ENCODE data around the gene DLG1. TPM values are rescaled to one million over a fixed set of nuclear protein-coding genes. Genes with fewer than 3 reads are reported as not detected.
"Not testable (repeated sequence)": the region's sequence is repeated elsewhere in the genome, so short reads cannot be mapped to it uniquely, and the experiment has no call there.

DLG1 gene
- total RNA-seq, 1 experiment from 2014 or later: 121 TPM

DNA sequence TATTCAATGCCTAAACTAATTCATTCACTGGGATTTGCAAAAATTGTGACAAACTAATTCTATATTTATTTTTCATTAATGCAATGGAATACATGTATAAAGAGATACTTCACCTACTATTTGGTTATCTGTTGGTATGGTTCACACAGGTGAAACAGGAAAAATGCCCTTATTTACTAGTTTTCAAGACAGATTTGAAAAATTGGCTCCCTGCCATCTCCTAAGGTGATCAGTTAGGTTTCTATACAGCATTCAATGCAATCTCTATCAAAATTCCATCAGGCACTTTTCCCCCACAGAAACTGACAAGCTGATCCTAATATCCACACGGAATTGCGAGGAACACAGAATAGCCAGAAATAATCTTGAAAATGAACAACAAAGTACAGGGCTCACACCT is 101.1 kb downstream of the DLG1 start:
- no TSS peak for BruUV-seq (replicated peaks)
- Mint-ChIP-seq H3K4me1 (ENCODE audit: insufficient read depth, unreplicated experiment) (peaks cover 9% of the 10 kb centered on the region), H3K4me3 (ENCODE audit: unreplicated experiment) (no peak overlapping the region), H3K9me3 (ENCODE audit: unreplicated experiment) (no peaks in the 10 kb centered on the region), H3K36me3 (ENCODE audit: insufficient read depth, unreplicated experiment) (peaks cover 10% of the 10 kb centered on the region), H3K27ac (ENCODE audit: low read depth, unreplicated experiment) (no peak overlapping the region), H3K27me3 (ENCODE audit: insufficient read depth, unreplicated experiment) (no peaks in the 10 kb centered on the region)
- TF ChIP-seq, protein P1, sequence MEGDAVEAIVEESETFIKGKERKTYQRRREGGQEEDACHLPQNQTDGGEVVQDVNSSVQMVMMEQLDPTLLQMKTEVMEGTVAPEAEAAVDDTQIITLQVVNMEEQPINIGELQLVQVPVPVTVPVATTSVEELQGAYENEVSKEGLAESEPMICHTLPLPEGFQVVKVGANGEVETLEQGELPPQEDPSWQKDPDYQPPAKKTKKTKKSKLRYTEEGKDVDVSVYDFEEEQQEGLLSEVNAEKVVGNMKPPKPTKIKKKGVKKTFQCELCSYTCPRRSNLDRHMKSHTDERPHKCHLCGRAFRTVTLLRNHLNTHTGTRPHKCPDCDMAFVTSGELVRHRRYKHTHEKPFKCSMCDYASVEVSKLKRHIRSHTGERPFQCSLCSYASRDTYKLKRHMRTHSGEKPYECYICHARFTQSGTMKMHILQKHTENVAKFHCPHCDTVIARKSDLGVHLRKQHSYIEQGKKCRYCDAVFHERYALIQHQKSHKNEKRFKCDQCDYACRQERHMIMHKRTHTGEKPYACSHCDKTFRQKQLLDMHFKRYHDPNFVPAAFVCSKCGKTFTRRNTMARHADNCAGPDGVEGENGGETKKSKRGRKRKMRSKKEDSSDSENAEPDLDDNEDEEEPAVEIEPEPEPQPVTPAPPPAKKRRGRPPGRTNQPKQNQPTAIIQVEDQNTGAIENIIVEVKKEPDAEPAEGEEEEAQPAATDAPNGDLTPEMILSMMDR (IDR thresholded peaks at IDR 0.05; ENCODE audit: unreplicated experiment): no peak
- ChIA-PET POLR2A (no interaction called here), CTCF (no interaction called here)
- peak; percentile 9 for DNase-seq (ENCODE audit: unreplicated experiment)
- intact Hi-C loops (cut with micrococcal nuclease): no loop called here

DNA sequence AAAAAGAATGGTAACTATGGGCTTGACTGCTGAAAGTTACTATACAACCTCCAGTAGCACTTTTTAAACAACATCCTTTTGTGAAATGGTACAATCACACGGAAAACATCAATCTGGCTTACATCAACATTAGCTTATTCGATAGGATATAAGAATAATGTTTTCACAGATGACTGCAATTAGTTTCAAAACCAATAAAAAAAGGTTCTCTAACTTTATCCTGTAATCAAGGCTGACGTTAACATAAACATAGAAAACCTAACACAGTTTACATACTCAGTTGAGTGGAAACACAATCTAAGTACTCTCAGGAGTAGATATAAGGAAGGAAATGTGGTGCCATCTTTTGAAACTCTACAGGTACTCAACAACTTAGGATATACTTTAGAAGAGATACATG is 102.2 kb downstream of the DLG1 start:
- intact Hi-C loops (cut with micrococcal nuclease): no loop called here
- no peaks in the 10 kb centered on the region for H3K27me3 Mint-ChIP-seq (ENCODE audit: insufficient read depth, unreplicated experiment)
- BruUV-seq (replicated peaks): no TSS peak
- TF ChIP-seq, protein P1 (IDR thresholded peaks at IDR 0.05; ENCODE audit: unreplicated experiment): no peak
- H3K4me1 Mint-ChIP-seq (ENCODE audit: insufficient read depth, unreplicated experiment): peaks cover 5% of the 10 kb centered on the region
- peaks cover 10% of the 10 kb centered on the region for H3K36me3 Mint-ChIP-seq (ENCODE audit: insufficient read depth, unreplicated experiment)
- H3K4me3 Mint-ChIP-seq (ENCODE audit: unreplicated experiment): no peak overlapping the region
- H3K27ac Mint-ChIP-seq (ENCODE audit: low read depth, unreplicated experiment): no peak overlapping the region
- ChIA-PET POLR2A (interaction anchor here (0.7 kb wide), 1 partner anchor 56 kb away, joined by 3 read pairs; no protein-coding TSS in a partner anchor), CTCF (interaction anchor here (1.3 to 1.7 kb wide), 2 partner anchors 9 to 67 kb away, joined by 4 to 10 read pairs; no protein-coding TSS in a partner anchor)
- H3K9me3 Mint-ChIP-seq (ENCODE audit: unreplicated experiment): no peaks in the 10 kb centered on the region
- no peak for DNase-seq (ENCODE audit: unreplicated experiment)

DNA sequence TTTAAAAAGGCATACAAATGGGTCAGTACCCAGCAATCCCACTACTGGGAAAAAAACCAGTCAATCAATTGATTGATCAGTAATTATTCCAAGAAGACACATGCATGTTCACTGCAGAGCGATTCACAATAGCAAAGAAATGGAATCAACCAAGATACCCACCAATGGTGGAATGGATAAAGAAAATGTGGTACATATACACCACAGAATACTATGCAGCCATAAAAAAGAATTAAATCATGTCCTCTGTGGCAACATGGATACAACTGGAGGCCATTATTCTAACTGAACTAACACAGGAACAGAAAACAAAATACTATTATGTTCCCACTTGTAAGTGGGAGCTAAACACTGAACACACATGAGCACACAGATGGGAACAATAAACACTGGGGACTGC is 103.1 kb downstream of the DLG1 start:
- H3K36me3 Mint-ChIP-seq (ENCODE audit: insufficient read depth, unreplicated experiment): peaks cover 10% of the 10 kb centered on the region
- no peak overlapping the region for H3K27ac Mint-ChIP-seq (ENCODE audit: low read depth, unreplicated experiment)
- POLR2A ChIA-PET: interaction anchor here (0.7 kb wide), 2 partner anchors 56 to 310 kb away, joined by 3 to 4 read pairs; no protein-coding TSS in a partner anchor
- no peak overlapping the region for H3K4me3 Mint-ChIP-seq (ENCODE audit: unreplicated experiment)
- CTCF ChIA-PET: interaction anchor here (0.7 to 1.7 kb wide), 3 partner anchors 8 to 66 kb away, joined by 3 to 10 read pairs (median 4); no protein-coding TSS in a partner anchor
- intact Hi-C loops (cut with micrococcal nuclease): no loop called here
- no peak for DNase-seq (ENCODE audit: unreplicated experiment)
- no peaks in the 10 kb centered on the region for H3K9me3 Mint-ChIP-seq (ENCODE audit: unreplicated experiment)
- H3K4me1 Mint-ChIP-seq (ENCODE audit: insufficient read depth, unreplicated experiment): peaks cover 5% of the 10 kb centered on the region
- no TSS peak for BruUV-seq (replicated peaks)
- TF ChIP-seq, protein P1 (IDR thresholded peaks at IDR 0.05; ENCODE audit: unreplicated experiment): no peak
- H3K27me3 Mint-ChIP-seq (ENCODE audit: insufficient read depth, unreplicated experiment): no peaks in the 10 kb centered on the region

DNA sequence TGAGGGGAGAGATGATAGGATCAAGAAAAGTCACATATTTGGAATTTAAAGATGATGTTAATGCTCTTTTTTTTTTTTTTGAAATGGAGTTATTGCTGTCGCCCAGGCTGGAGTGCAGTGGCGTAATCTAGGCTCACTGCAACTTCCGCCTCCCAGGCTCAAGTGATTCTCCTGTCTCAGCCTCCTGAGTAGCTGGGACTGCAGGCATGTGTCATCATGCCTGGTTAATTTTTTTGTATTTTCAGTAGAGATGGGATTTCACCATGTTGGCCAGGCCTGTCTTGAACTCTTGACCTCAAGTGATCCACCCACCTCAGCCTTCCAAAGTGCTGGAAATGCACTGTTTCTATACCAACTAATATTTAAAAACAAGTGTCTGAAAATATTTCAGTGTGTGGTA is 104.7 kb downstream of the DLG1 start:
- H3K9me3 Mint-ChIP-seq (ENCODE audit: unreplicated experiment); H3K4me3 Mint-ChIP-seq (ENCODE audit: unreplicated experiment); intact Hi-C loops (cut with micrococcal nuclease); H3K36me3 Mint-ChIP-seq (ENCODE audit: insufficient read depth, unreplicated experiment); H3K27me3 Mint-ChIP-seq (ENCODE audit: insufficient read depth, unreplicated experiment); DNase-seq (ENCODE audit: unreplicated experiment); BruUV-seq (replicated peaks); CTCF ChIA-PET: not testable (repeated sequence)
- POLR2A ChIA-PET: interaction anchor here (0.5 to 0.7 kb wide), 2 partner anchors 11 to 14 kb away, joined by 3 read pairs; no protein-coding TSS in a partner anchor
- H3K27ac Mint-ChIP-seq (ENCODE audit: low read depth, unreplicated experiment): peak overlapping the region; percentile 49
- H3K4me1 Mint-ChIP-seq (ENCODE audit: insufficient read depth, unreplicated experiment): peaks cover 15% of the 10 kb centered on the region
